SK-N-SH treated with all-trans-retinoic acid at 6 μM for 48 hours (cell line): ENCODE measurements around the gene OSM.

Experiments
- ATAC-seq: fragments of 200-7000 bp; cut with Tn5 transposase; 3 replicates; pipeline ENCODE4 v1.9.1; 2020; ENCODE audit warnings: mild to moderate bottlenecking, moderate library complexity
- CSDC2 ChIP-seq: fragments of 250-450 bp; sonication (Bioruptor Pico); IDR thresholded peaks from 2 replicates; pipeline ENCODE4 v1.5.0; 2020; ENCODE audit warnings: mild to moderate bottlenecking, moderate library complexity
- ESRRG ChIP-seq: fragments of 250-450 bp; sonication (Bioruptor Pico); IDR thresholded peaks from 2 replicates; pipeline ENCODE4 v1.6.1; 2021; ENCODE audit warnings: mild to moderate bottlenecking
- GLIS3 ChIP-seq: fragments of 250-450 bp; sonication (Bioruptor Pico); IDR thresholded peaks from 2 replicates; pipeline ENCODE4 v1.5.0; 2020; ENCODE audit warnings: mild to moderate bottlenecking, moderate library complexity
- ISL1 ChIP-seq: fragments of 250-450 bp; sonication (Bioruptor Pico); IDR thresholded peaks from 2 replicates; pipeline ENCODE4 v2.1.2; 2022; ENCODE audit warnings: mild to moderate bottlenecking, moderate library complexity
- OSR1 ChIP-seq: fragments of 250-450 bp; sonication (Bioruptor Pico); IDR thresholded peaks from 2 replicates; pipeline ENCODE4 v1.8.0; 2022; ENCODE audit warnings: moderate library complexity, mild to moderate bottlenecking, inconsistent platforms
- PPARA ChIP-seq: fragments of 250-450 bp; sonication (Bioruptor Pico); IDR thresholded peaks from 2 replicates; pipeline ENCODE4 v1.5.0; 2020; ENCODE audit warnings: mild to moderate bottlenecking, borderline replicate concordance
- RARB ChIP-seq: fragments of 250-450 bp; sonication (Bioruptor Pico); IDR thresholded peaks from 2 replicates; pipeline ENCODE4 v1.8.0; 2021; ENCODE audit warnings: mild to moderate bottlenecking, moderate library complexity
- SNAI2 ChIP-seq: fragments of 250-450 bp; sonication (Bioruptor Pico); IDR thresholded peaks from 2 replicates; pipeline ENCODE4 v1.5.0; 2020; ENCODE audit warnings: mild to moderate bottlenecking, moderate library complexity
- TCF4 ChIP-seq: fragments of 250-450 bp; sonication (Bioruptor Pico); IDR thresholded peaks from 2 replicates; pipeline ENCODE4 v1.8.0; 2021; ENCODE audit warnings: mild to moderate bottlenecking, moderate library complexity, borderline replicate concordance
- TOX ChIP-seq: fragments of 250-450 bp; sonication (Bioruptor Pico); IDR thresholded peaks from 2 replicates; pipeline ENCODE4 v1.8.0; 2021; ENCODE audit warnings: mild to moderate bottlenecking, moderate library complexity, borderline replicate concordance
- ZC3H10 ChIP-seq: fragments of 250-450 bp; sonication (Bioruptor Pico); IDR thresholded peaks from 2 replicates; pipeline ENCODE4 v1.5.1; 2021; ENCODE audit warnings: mild to moderate bottlenecking, moderate library complexity
- ZFP3 ChIP-seq: fragments of 250-450 bp; sonication (Bioruptor Pico); IDR thresholded peaks from 2 replicates; pipeline ENCODE4 v1.5.0; 2020; ENCODE audit warnings: mild to moderate bottlenecking, moderate library complexity
- ZFP30 ChIP-seq: fragments of 450-650 bp; formaldehyde crosslinking; IDR thresholded peaks from 2 replicates; pipeline ENCODE4 v1.5.0; 2022; ENCODE audit warnings: mild to moderate bottlenecking, moderate library complexity
- ZNF565 ChIP-seq: fragments of 450-650 bp; formaldehyde crosslinking; conservative IDR thresholded peaks from 2 replicates; pipeline ENCODE4 v1.5.0; 2020; ENCODE audit warnings: low read depth, mild to moderate bottlenecking, moderate library complexity
- ZNF70 ChIP-seq: fragments of 450-650 bp; formaldehyde crosslinking; IDR thresholded peaks from 2 replicates; pipeline ENCODE4 v1.5.0; 2020; ENCODE audit warnings: mild to moderate bottlenecking, moderate library complexity
- ZNF8 ChIP-seq: fragments of 450-650 bp; formaldehyde crosslinking; IDR thresholded peaks from 2 replicates; pipeline ENCODE4 v1.5.0; 2020; ENCODE audit warnings: mild to moderate bottlenecking, moderate library complexity
- TF ChIP-seq, protein P1 (sequence below): fragments of 250-450 bp; sonication (Bioruptor Pico); IDR thresholded peaks from 2 replicates; pipeline ENCODE4 v1.8.0; 2021; ENCODE audit warnings: low read depth, mild to moderate bottlenecking, moderate library complexity, borderline replicate concordance
- TF ChIP-seq, protein P2 (sequence below): fragments of 250-450 bp; sonication (Bioruptor Pico); IDR thresholded peaks from 2 replicates; pipeline ENCODE4 v1.5.1; 2021; ENCODE audit warnings: mild to moderate bottlenecking, moderate library complexity
- TF ChIP-seq, protein P3 (sequence below): fragments of 250-450 bp; sonication (Bioruptor Pico); IDR thresholded peaks from 2 replicates; pipeline ENCODE4 v1.8.0; 2020; ENCODE audit warnings: mild to moderate bottlenecking, moderate library complexity, borderline replicate concordance
- TF ChIP-seq, protein P4 (sequence below): fragments of 250-450 bp; sonication (Bioruptor Pico); IDR thresholded peaks from 2 replicates; pipeline ENCODE4 v1.5.1; 2020; ENCODE audit warnings: low read depth, mild to moderate bottlenecking, moderate library complexity

OSM gene

DNA sequence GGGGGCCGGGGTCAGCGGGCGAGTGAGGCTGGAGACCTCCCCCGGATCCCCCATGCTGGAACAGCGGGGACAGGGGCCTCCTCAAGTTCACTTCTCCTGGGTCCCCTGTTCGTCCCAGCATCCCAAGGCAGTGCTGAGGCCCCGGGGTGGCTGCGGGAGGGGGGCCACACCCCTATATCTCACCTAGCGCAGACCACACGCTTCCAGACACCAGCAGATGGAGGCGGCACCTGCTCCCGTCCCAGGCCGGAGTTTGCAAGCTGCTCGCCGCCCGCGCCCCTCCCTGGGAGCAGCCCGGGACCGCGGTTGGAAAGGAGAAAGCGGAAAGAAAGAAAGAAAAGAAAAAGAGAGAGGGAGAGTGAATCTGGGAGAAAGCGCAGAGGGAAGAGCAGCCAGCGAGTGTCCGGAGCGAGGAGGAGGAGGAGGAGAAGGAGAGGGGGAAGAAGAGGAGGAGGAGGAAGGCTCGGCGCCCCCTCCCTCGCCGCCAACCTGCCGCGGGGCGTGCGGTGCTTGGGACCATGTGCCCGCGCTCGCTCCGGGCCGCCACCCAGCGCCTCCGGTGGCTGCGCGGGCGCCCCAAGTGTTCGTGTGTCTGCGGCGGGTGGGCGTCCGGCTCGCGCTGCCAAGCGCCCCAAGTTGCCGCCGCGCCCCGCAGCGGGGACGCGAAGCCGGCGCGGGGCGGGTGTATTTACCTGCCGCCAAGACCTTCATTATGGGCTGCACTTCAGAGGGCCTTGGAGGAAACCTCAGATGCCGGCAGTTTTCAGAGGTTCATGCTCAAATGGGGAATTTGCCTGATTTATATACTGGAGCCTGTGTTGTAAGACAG is 20.5 kb downstream of the OSM start, which contains the start of gene LIF:
LIF (minus strand) TSS at position 775 of the 829 bp plus-strand sequence; CDS start at position 711, 64 bp downstream.
- peak; percentile 60 for ATAC-seq
- TF ChIP-seq, protein P1, sequence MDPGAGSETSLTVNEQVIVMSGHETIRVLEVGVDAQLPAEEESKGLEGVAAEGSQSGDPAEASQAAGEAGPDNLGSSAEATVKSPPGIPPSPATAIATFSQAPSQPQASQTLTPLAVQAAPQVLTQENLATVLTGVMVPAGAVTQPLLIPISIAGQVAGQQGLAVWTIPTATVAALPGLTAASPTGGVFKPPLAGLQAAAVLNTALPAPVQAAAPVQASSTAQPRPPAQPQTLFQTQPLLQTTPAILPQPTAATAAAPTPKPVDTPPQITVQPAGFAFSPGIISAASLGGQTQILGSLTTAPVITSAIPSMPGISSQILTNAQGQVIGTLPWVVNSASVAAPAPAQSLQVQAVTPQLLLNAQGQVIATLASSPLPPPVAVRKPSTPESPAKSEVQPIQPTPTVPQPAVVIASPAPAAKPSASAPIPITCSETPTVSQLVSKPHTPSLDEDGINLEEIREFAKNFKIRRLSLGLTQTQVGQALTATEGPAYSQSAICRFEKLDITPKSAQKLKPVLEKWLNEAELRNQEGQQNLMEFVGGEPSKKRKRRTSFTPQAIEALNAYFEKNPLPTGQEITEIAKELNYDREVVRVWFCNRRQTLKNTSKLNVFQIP: no peak
- TF ChIP-seq, protein P2, sequence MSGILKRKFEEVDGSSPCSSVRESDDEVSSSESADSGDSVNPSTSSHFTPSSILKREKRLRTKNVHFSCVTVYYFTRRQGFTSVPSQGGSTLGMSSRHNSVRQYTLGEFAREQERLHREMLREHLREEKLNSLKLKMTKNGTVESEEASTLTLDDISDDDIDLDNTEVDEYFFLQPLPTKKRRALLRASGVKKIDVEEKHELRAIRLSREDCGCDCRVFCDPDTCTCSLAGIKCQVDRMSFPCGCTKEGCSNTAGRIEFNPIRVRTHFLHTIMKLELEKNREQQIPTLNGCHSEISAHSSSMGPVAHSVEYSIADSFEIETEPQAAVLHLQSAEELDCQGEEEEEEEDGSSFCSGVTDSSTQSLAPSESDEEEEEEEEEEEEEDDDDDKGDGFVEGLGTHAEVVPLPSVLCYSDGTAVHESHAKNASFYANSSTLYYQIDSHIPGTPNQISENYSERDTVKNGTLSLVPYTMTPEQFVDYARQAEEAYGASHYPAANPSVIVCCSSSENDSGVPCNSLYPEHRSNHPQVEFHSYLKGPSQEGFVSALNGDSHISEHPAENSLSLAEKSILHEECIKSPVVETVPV (CRISPR knock-in tag): no peak
- TF ChIP-seq ZFP30 (no peak), CSDC2 (CRISPR knock-in tag) (0 out of 2 replicates have a peak, but pooled peaks have one; percentile 42), ZC3H10 (CRISPR knock-in tag) (no peak)

DNA sequence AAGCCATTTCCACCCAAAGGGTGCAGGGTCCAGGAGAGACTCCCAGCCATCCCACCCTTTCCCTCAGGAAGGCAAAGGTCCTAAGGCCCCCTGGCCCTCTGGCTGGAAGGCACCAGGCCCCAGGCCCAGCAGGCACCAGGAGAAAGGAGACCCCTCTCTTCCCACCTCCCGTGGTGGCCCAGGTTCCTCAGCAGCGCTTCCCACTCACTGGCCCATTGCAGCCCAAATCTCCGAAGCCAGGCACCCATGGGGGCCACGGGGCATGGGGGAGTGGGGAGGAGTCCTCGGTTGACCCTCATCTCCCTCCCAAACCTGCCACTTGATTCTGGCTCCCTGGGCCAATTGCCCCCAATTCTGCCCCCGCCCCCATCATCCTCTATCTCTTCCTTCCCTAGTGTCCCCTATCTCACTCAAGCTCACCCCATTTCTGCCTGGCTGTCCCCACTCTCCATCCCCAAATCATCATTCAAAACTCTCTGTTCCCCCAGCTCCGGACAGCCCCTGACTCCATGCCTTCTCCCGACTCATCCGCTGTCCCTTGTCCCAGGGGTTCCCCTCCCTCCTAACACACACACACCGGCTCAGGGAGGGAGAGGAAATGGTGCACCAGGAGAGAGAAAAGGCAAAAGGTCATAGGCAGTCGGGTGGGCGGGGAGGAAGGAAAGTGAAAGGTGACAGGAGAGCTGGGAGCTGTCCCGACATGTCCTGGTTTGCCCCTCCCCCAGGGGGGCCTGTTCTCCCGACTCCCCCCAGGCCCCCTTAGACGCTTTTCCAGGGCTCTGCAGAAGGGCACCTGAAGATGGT is 21.3 kb downstream of the OSM start:
- TF ChIP-seq, protein P3, sequence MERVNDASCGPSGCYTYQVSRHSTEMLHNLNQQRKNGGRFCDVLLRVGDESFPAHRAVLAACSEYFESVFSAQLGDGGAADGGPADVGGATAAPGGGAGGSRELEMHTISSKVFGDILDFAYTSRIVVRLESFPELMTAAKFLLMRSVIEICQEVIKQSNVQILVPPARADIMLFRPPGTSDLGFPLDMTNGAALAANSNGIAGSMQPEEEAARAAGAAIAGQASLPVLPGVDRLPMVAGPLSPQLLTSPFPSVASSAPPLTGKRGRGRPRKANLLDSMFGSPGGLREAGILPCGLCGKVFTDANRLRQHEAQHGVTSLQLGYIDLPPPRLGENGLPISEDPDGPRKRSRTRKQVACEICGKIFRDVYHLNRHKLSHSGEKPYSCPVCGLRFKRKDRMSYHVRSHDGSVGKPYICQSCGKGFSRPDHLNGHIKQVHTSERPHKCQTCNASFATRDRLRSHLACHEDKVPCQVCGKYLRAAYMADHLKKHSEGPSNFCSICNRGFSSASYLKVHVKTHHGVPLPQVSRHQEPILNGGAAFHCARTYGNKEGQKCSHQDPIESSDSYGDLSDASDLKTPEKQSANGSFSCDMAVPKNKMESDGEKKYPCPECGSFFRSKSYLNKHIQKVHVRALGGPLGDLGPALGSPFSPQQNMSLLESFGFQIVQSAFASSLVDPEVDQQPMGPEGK: 0 out of 2 replicates have a peak, but pooled peaks have one; percentile 28
- TF ChIP-seq, protein P4, sequence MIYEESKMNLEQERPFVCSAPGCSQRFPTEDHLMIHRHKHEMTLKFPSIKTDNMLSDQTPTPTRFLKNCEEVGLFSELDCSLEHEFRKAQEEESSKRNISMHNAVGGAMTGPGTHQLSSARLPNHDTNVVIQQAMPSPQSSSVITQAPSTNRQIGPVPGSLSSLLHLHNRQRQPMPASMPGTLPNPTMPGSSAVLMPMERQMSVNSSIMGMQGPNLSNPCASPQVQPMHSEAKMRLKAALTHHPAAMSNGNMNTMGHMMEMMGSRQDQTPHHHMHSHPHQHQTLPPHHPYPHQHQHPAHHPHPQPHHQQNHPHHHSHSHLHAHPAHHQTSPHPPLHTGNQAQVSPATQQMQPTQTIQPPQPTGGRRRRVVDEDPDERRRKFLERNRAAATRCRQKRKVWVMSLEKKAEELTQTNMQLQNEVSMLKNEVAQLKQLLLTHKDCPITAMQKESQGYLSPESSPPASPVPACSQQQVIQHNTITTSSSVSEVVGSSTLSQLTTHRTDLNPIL (CRISPR knock-in tag): no peak
- ATAC-seq: no peak

DNA sequence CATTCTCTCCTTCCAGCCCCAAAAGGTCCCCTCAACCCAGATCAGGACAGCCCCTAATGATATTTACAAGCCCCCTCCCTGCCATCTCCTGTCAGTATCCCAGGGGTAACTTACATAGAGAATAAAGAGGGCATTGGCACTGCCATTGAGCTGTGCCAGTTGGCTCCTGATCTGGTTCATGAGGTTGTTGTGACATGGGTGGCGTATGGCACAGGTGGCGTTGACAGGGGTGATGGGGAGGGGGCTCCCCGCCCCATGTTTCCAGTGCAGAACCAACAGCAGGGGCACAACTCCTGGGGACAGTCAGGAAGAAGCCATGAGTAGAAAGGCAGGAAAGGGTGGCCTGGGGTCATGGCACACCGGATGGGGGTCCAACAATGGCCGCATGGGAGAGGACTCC is 22.0 kb downstream of the OSM start:
- TF ChIP-seq ZNF565 (CRISPR knock-in tag) (no peak), SNAI2 (CRISPR knock-in tag) (no peak), ZNF8 (no peak), ESRRG (CRISPR knock-in tag) (no peak), TOX (CRISPR knock-in tag) (no peak), RARB (CRISPR knock-in tag) (no peak)
- TF ChIP-seq, protein P3: no peak
- TF ChIP-seq, all 23 proteins: peak for 0
- ATAC-seq: no peak

DNA sequence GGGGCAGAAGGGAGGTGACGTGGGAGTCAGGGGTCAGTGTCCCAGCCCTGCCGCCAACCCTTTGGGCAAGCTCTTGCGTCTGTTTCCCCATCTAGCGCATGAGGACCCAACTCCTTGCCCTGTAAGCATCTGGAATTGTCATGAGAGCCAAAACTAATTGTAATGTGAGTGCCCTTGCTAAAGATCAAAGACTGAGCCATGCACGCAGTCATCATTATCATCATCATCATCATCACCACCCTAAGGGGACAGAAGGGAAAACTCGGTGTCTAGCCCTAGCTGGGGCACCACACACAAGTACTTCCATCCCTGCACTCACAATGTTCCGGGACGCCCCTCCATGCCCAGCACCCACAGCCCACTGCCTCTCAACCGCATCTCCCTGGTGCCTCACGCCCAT is 22.6 kb downstream of the OSM start:
- no peak for ATAC-seq
- TF ChIP-seq ZFP3 (no peak), ZNF70 (CRISPR knock-in tag) (no peak), CSDC2 (CRISPR knock-in tag) (no peak), GLIS3 (CRISPR knock-in tag) (no peak), ISL1 (CRISPR knock-in tag) (no peak), SNAI2 (CRISPR knock-in tag) (no peak), TOX (CRISPR knock-in tag) (no peak), ZNF8 (no peak), PPARA (CRISPR knock-in tag) (no peak), OSR1 (CRISPR knock-in tag) (no peak), TCF4 (CRISPR knock-in tag) (no peak), RARB (CRISPR knock-in tag) (no peak)
- TF ChIP-seq, protein P2 (CRISPR knock-in tag): no peak
- TF ChIP-seq, protein P4 (CRISPR knock-in tag): no peak
